Astrocyte (in vitro differentiated cells and primary cell): ENCODE measurements around the gene ECSCR.

ENCODE experiments used
- EZH2 ChIP-seq: IDR thresholded peaks from 2 replicates; pipeline ENCODE4 v1.6.1; 2012; ENCODE audit warnings: mild to moderate bottlenecking, low read length, inconsistent platforms; ENCODE audit not compliant: insufficient read depth
- TF ChIP-seq, protein P1 (sequence below): IDR thresholded peaks from 2 replicates; pipeline ENCODE4 v1.5.1; 2011; ENCODE audit warnings: low read depth, mild to moderate bottlenecking, inconsistent platforms, low read length, moderate library complexity; ENCODE audit not compliant: insufficient read depth

DNA sequence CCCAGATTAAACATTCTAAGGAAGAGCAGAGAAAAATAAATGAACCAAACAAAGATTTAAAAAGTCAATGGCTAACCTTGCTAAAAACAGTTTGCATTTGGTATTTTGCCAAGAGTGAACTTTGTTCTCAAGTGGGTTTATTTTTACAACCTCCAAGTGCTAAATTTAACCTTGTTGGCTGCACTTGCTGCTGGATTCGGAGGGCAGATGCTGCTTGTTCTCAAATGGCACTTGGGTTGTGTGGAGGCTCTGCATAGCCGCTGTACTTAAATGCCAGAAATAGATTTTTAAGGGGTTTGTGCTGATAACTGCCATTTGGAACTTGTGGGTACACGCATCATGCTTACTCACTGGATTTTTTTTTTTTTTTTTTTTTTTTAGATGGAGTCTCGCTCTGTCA lies 45.3 kb downstream of the ECSCR start:
- TF ChIP-seq, protein P1, sequence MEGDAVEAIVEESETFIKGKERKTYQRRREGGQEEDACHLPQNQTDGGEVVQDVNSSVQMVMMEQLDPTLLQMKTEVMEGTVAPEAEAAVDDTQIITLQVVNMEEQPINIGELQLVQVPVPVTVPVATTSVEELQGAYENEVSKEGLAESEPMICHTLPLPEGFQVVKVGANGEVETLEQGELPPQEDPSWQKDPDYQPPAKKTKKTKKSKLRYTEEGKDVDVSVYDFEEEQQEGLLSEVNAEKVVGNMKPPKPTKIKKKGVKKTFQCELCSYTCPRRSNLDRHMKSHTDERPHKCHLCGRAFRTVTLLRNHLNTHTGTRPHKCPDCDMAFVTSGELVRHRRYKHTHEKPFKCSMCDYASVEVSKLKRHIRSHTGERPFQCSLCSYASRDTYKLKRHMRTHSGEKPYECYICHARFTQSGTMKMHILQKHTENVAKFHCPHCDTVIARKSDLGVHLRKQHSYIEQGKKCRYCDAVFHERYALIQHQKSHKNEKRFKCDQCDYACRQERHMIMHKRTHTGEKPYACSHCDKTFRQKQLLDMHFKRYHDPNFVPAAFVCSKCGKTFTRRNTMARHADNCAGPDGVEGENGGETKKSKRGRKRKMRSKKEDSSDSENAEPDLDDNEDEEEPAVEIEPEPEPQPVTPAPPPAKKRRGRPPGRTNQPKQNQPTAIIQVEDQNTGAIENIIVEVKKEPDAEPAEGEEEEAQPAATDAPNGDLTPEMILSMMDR = no peak
- TF ChIP-seq EZH2 = no peak
